Activated T-cell treated with anti-CD3 and anti-CD28 coated beads, Interleukin-2, amount 50 U/mL, for 1 hour (primary cell): ENCODE measurements around the gene SNRPA1.
A peak's percentile ranks its signal among the peaks of the same experiment; 100 is the strongest.
"Not testable (repeated sequence)": the region's sequence is repeated elsewhere in the genome, so short reads cannot be mapped to it uniquely, and the experiment has no call there.

Source experiments
- DNase-seq: peaks from one replicate; pipeline ENCODE4 v3.0.0-alpha.2; 2020

Gene SNRPA1

DNA sequence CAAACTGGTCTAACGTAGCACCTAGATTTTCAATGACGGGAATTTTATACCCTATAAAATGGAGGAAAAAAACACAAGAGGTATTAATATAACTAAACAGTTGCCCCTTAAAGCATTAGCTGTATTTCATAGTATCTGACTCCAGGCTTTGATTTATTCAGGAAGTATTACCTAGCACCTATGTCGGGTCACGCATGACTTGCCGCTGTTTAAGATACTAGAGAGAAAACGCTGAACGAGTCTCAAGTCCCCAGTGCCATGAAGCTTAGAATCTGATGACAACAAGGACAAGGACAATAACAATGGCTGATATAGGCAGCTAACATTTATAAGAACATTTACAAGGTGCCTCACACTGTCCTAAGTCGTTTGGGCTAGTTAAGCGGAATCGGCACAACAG, 1.9 kb downstream of the SNRPA1 start:
- DNase-seq: no peak

DNA sequence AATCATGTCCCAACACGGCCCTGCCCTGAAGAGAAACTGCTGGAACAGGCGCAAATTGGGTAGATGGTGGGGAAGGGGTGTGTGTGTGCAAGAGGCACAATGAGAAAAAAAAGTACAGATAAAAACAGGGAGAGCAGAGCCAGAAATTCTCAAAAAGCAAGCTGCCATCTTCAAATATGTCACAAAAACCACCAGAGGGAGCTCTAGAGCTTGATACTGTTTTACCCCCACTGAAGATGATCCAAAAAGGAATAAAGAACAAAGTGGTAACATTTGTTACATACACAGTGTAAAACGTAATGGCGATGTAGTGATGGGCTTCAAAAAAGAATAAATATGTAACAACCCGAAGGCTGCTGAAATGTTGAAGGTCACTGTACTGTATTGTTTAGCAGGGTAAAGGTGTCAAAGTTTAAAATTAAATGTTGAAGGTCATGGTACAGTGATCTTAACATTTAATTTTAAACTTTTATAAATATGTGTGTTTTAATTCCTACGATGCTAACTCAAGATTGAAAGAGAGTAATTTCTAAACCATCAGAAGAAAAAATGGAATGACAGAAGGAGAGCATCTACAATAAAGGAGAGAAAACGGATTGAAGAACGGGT, 6.0 kb downstream of the SNRPA1 start:
- DNase-seq: no peak

DNA sequence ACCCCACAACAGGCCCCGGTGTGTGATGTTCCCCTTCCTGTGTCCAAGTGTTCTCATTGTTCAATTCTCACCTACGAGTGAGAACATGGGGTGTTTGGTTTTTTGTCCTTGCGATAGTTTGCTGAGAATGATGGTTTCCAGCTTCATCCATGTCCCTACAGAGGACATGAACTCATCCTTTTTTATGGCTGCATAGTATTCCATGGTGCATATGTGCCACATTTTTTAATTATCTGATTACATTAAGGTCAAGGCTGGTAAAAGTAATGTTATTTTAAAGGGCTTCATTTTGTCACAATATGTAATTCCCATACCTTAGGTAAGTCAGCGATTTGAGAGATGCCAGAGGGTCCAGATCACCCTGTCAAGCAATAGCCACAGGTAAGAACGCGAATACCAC, 7.7 kb downstream of the SNRPA1 start:
- not testable (repeated sequence) for DNase-seq

DNA sequence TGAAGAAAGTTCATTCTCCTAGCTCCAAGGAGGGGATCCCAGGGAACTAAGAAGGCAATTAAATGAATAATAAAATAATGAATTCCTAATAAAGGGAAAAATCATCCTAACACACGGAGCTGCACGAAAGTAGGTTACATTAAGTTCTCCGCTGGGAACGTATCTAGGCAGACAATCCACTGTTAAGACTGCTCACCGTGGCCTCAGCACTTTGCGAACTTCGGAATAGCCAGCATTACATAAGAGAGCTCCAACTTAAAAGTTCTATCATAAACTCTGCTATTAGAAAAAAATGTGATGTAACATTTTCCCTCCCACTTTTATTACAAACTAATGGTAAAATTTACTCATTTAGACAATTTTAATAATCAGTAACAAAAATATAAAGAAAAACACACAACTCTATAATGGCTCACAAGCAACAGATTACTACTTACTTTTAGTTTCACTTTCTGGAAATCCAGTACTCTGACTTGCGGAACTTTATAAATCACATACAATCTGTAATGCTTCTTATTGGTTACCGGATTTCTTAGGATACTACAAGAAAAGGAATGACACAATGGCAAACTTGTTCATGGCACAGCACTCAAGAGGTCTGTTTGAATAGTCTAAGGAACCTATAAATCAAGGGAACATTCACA, 8.5 kb downstream of the SNRPA1 start:
- no peak for DNase-seq

DNA sequence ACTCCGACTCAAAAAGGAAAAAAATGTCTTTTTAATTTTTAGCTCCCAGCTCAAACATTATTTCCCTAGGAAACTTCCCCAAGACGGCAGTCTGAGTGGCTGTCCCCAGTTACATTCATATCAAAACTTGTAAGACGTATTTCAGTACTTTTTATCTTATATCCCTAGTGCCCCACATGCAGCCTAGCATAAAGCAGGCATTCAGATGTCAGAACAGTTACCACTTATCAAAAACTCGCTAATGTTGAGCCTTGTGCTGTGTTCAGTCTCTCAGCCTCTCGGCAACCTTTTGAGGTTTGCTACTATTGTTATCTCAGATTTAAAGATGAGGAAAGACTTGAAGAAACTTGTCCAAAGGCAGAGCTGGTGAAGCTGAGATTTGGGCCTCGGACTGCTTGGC, 11.1 kb downstream of the SNRPA1 start:
- DNase-seq: no peak

DNA sequence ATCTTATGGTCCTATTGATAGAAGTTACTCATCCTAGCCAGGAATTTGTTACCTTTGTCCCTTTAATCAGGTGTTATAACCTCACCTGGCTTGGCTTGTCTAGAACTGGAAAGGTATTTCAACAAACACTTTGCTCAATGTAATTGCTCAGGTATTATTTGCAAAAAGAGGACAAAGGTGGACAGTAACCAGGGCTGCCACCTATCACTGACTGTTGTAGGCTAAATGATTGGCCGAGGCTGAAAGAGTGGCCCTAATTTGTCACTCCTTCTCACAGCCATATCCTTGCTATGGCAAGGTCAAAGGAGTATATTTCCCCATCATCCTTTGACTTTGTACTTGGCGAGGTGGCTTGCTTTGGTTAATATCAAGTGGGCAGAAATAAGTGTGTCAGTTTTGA, 15.0 kb downstream of the SNRPA1 start:
- DNase-seq: no peak

DNA sequence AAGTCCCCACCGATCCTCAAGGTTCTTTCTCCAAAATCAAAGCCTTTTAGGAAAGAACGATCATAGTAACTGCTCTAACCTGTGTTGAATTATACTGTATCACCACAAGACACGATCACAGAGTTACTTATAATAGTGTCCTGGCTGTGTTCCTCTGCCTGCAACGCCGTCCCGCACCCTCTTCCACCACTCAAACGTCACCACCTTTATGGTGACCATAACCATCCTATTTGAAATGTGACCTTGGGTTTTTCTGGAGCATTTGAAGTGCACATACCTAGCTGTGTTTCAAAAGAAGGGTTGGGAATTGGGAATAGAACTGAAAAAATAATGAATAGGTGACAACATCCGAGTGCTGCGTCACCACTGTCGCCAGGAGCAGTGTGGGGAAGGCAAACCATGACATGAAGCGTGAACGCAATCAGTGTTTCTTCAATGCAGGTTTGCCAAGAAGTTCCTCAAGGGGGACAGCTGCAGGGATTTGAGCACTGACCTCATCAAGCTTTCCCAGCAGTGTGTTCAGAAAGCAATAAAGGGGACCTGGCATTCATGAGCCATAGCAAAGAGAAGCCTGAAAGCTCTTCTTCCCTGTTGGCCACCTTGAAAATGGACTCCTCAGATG, 17.0 kb downstream of the SNRPA1 start:
- DNase-seq: no peak

DNA sequence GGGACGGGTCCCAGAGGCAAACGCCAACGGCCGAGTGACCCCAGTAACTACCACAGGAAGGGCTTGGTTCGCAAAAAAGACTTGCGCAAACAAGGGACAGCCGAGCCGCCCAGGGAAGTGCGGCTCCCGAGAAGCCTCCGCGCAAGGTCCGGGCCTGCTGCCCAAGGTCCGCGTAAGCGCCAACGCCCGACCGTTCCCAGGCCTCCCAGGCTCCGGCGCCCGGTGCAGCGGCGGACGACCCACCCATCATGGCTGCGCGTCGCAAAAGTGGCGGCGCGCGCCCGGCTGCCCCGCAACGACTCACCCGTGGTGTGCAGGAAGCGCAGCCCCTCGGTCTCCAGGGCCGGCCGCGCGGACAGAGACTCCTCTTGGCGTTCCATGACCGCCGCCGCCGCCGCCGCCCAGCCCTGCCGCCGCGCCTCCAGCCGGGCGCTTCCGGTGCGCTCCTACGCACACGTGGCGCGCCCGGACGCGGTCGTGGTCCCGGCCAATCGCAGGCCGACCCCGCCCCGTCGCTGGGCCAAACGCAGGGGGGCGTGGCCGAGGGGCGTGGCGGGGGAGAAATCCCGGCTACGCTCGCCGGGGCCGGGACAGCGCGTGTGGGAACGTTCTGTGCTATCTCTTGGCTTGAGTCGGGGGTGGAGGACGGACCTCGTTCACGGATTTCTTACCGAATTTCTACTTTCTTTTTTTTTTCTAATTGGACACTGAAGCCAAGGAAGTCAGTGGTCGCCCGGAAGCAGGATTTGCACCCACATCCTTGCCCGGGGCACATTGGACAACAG, 17.8 kb downstream of the SNRPA1 start, which contains the start of gene SELENOS:
TSS of gene SELENOS (minus strand) at position 448 of the 785 bp plus-strand sequence. CDS start at position 380, 68 bp downstream.
- DNase-seq: peak; percentile 90

DNA sequence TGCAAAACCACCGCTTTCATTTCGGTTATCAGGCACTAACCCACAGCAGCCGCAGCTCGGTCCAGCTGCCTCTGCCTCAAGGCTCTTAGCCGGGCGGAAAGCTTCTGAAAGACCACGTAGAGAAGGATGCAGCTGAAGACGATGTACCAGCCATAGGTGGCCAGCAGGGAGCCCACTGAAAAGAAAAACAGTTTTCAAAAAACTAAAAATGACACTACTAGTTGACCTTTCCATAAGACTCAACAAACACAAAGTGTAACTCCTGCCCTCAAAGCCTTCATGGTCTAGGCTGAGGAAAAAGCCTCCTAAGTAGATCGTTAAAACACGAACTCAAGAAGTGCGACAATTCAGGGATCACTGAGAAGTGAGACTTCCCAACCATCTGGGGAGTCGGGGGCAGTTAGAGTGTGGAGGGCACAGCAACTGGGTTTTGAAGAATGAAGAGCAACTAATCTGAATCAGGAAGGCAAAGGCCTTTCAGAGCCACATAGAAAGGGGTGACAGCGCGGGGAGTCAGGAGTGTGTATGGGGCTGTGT, 18.5 kb downstream of the SNRPA1 start:
- peak; percentile 43 for DNase-seq

DNA sequence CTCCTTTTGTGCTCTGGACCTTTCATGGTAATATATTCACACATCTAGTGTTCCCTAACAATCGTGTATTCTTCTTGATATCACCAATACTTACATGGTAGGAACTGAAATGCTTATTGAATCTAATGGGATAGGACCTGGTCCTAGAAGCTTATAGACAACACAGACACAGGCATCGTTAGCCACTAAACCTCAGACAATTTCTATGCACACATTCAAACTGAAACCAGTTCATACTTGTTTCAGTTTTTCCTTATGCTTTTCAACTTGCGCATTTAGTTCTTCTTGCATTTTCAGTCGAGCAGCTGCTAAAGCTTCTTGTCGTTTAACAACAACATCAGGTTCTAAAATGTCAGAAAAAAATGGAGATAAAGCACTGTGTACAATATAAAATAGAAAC, 20.0 kb downstream of the SNRPA1 start:
- no peak for DNase-seq

DNA sequence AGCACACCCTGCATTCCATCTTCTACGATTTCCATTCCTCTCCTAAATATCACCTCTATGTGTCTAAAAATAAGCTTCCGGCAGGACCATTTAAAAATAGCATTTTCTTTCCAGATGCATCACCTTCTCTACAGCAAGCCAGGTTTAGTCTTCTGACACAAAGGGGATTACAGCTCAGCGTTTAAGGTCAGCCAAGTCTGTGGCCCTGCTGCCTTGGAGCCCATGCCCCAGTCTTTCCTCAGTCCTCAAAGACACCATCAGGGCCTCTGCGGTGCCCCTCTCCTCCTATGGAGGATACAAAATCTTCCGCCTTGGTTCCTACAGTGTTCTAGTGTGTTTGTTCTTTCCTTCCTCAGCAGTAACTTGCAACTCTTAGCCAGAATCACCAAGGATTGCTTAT, 21.5 kb downstream of the SNRPA1 start:
- DNase-seq: no peak

DNA sequence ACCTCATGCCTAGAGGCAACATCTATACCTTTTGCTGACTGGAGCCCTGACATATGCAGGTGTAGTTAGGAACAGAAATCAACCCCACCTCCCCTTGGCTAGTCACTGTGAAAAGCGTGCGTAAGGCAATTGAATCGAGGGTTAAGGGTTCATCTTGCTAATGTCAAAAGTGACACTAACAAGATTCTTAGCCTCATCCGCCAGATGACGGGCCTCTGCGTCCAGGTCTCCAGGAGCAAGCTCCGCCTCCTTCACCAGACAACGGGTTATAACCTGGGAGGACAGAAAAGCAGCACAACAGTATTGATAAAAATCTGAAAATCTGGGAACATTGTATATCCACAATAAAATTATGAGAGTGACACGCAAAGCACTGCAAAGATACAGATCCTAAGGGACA, 22.5 kb downstream of the SNRPA1 start:
- no peak for DNase-seq

DNA sequence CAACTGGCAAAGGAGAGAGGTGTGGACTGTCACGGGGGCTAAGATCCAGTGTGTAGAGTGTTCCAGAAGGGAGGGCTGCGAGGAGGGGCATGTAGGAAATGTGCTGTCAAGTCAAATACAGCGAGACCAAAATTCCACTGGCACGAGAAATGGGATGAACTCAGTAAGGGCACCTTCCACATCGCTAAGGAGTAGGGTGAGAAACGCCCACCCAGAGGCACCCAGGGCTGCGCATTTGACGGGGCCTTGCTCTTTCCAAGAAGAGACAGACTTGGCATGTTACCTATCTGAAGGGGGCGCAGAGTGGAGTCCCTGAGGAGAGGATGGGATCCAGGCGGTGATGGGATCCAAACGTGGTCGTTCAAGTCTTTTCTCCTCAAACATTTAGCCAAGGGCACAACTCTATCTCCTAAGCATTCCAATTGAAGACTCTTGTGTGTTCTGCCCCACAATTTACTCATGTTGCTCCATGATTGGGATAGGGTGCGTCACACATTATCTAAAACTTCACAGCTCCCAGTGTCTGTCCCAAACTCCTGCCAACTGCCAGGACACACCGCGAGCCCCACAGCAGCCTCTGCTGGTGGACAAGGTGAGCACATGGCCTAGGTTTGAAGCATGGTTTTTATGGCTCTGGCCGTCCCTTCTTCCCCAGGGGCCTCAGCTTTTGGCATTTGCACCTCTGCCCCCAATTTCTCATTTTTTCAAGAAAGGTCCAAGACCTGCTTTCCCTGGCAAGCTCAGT, 25.4 kb downstream of the SNRPA1 start:
- DNase-seq: no peak

DNA sequence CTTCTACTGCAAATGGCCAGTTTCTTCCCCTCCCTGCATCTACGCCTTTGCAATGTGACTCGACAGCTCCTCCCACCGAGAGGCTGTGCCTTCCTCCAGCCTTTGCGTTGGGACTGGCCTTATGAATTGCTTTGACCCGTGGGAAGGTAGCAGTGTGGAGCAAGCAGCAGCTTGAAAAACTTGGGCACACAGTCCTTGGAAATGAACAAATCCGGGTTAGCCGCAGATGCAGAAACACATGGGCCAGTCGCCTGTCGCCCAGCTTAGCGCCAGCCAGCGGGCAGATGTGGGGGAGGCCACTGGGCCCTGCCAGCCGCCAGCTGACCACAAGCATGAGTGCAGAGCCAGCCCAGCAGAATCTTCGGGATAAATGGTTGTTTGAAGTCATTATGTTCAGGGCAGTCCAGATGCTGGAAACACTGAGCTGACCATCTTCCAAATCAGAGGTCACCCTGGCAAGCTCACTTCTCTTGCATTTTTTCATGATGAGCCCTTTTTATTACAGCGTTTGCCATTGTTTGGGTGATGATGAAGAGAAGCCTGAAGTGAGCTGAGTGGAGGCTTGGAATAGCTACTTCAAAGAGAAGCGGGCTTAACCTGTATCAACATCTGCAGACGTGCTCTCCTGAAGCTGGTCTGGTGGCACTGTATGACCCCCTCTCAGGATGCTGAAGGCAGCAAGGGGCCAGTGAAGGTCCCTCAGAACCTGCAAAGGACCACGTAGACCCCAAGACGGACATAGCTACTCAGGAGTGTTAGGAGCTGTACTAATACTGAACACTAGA, 27.5 kb downstream of the SNRPA1 start:
- no peak for DNase-seq

DNA sequence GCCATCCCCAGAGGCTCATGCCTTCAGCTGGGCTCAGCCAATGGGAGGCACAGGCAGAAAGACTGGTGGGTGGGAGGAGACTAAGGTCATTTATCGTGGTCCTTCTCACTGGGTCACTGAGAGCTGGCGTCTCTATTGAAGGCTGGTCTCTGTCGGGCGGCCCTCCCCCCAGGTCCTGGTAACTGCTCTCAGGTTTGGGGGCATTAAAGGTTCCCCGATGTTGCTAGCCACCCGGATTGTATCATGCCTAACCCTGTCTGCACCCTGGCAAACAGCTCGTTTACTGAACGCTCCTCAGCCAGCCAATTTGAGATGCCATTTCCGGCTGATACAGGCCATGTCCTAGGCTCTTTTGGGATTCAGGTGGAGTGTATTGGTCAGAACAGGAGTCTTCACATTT, 28.3 kb downstream of the SNRPA1 start:
- no peak for DNase-seq

DNA sequence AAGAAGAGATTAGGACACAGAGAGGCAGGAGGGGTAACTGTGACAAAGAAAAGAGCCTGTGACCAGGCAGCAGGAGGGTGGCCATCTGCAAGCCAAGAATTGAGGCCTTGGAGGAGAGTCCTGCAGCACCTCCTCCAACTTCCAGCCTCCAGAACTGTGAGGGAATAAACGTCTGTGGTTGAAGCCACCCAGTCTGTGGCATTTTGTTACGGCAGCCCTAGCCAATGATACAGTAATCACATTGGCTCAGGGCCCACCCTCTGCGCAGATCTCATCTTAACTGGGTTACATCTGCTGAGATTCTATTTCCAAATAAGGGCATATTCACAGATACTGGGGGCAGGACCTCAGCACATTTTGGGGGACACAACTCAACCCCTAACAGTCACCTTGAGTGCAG, 29.0 kb downstream of the SNRPA1 start:
- DNase-seq: no peak

DNA sequence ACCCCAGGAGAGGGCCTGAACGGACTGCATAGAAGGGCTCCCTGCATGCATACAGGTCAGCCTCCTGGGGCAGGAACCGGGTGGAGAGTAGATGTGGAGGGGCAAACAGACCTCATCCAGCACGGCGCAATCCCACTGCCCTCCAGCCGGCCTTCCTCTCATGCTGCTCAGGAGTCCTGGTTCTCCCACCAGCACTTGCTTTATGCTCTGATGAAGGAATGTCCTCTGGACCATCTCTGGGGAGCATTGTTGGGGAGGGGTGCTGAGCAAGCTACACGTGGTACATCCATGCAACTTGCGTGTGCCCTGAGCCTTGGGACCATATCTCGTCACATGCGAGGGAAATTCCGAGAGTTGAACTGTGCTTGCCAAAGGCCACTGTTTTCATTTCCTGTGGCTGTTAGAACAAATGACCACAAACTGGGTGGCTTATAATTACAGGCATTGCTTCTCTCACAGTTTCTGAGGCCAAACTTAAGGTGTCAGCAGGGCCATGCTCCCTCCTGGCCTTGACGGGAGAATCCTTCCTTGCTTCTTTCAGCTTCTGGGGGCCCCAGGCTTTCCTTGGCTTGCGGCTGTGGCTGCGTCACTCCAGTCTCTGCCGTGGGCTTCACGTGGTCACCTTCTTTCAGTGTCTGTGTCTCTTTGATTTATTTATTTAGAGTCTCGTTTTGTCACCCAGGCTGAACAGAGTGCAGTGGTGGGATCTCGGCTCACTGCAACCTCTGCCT, 30.0 kb downstream of the SNRPA1 start:
- no peak for DNase-seq

DNA sequence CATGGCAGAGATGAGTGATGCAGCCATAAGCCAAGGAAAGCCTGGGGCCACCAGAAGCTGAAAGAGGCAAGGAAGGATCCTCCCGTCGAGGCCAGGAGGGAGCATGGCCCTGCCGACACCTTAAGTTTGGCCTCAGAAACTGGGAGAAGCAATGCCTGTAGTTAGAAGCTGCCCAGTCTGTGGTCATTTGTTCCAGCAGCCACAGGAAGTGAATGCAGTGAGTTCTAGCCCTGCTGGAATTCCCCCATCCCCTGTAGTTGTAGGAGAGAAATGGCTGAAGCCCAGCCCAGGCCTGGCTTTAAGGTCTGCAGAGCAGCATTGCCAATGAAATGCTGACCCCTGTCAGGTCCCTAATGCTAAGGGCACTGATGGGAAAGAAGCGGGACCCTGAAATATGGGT, 31.0 kb downstream of the SNRPA1 start:
- DNase-seq: no peak

DNA sequence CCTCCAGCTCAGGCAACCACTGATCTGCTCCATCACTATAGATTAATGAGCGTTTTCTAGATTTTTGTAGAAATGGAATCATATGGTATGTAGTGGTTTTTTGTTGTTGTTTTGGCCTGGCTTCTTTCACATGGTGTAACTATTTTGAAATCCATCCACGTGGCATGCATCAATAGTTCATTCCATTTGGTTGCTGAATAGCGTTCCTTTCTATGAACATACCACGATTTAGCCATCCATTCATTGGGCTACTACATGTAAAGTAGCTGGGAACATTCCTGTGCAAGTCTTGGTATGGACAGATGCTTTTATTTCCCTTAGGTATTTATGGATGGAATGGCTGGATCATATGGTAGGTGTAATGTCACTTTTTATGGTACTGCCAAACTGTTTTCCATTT, 32.5 kb downstream of the SNRPA1 start:
- no peak for DNase-seq

DNA sequence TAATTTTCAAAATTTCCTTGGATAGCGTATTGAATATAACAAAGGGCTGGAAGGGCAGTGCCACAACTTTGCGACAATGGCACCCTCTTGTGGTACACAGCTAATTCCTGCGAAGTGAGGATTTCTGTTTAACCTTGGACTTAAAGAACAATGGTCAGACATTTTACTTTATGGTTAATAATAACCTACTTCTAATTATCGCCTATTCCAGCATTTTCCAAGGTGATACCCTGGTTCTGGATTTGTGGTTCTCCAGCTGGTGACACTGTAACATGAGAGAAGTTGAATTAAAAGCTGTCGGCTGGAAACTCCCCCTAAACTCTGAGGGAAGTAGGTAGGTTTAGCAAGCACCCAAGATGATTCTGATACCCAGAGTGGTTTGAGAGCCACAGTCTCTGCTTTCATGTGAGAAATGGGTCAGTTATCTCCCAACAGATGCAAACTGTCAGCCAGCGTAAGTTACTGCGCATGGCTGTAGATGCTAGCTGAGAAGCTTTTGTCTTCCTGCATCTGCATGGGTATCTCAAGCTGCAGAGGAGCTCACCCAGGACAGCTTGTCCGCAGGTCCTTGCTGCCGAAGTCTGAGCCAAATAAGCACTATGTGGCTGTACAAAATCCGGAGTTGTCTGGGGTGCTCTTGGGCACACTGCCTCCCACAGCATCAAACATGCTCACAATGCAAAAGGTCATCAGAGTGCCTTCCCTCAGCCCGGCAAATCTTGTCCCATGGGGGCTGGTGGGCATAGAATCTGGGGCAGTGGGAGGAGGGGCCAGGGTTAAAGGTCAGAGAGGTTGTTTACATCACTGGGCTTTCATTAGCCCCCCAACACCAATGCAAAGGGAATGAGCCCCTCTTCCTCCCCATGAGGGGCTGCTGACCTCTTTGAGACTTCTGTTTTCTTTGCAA, 36.6 kb downstream of the SNRPA1 start:
- no peak for DNase-seq
